Fibroblast of villous mesenchyme (primary cell): ENCODE measurements around the gene FMN1. TPM values are rescaled to one million over a fixed set of nuclear protein-coding genes. Genes with fewer than 3 reads are reported as not detected.

ENCODE experiments used
- DNase-seq: peaks from one replicate; pipeline ENCODE4 v3.0.0-alpha.2; 2010; ENCODE audit warnings: low read depth
- H3K4me3 ChIP-seq: 2 replicates; pipeline ENCODE4 v1.5.1; 2011; ENCODE audit warnings: low read depth, mild to moderate bottlenecking, low read length
- CTCF ChIP-seq: IDR thresholded peaks from 2 replicates; pipeline ENCODE4 v1.5.1; 2012; ENCODE audit warnings: low read depth, mild to moderate bottlenecking, low read length; ENCODE audit not compliant: insufficient read depth
- total RNA-seq: library from RNA; depleted of rRNA; stranded (reverse); fragments of >200 nt; gene quantifications from 2 replicates; pipeline ENCODE4 v1.2.3, GENCODE V29; 2012

Gene FMN1
- total RNA-seq, 1 donor: 8.6 TPM

GRCh38 chr15:33198541-33198940 is 4.0 kb upstream of the FMN1 start:
- DNase-seq: no peak
- H3K4me3 ChIP-seq: no peak overlapping the region
- no peak for TF ChIP-seq CTCF

- TF ChIP-seq CTCF: no peak
- DNase-seq: no peak
- H3K4me3 ChIP-seq: no peak overlapping the region
These were observed 3.1 kb upstream of the FMN1 start for GRCh38 chr15:33197636-33198035.

- no peak for TF ChIP-seq CTCF
- peak overlapping the region; percentile 65 for H3K4me3 ChIP-seq
- no peak for DNase-seq
These were observed 277 bp downstream of the FMN1 start for GRCh38 chr15:33194237-33194636.

GRCh38 chr15:33191591-33191990 is 2.9 kb downstream of the FMN1 start:
- no peak for TF ChIP-seq CTCF

GRCh38 chr15:33190539-33190938 is 4.0 kb downstream of the FMN1 start:
- no peak for DNase-seq
- no peak overlapping the region for H3K4me3 ChIP-seq
- TF ChIP-seq CTCF: no peak

More at GRCh38 chr15:33191591-33191990, 2.9 kb downstream of the FMN1 start:
- no peak for DNase-seq
- no peak overlapping the region for H3K4me3 ChIP-seq

- H3K4me3 ChIP-seq: no peak overlapping the region
- no peak for TF ChIP-seq CTCF
- no peak for DNase-seq
These were observed 5.8 kb downstream of the FMN1 start for GRCh38 chr15:33188641-33189257.

- no peak overlapping the region for H3K4me3 ChIP-seq
- no peak for DNase-seq
- no peak for TF ChIP-seq CTCF
These were observed 6.4 kb downstream of the FMN1 start for GRCh38 chr15:33188159-33188558.
